ENCODE data around the gene METTL1. TPM values are rescaled to one million over a fixed set of nuclear protein-coding genes. Genes with fewer than 3 reads are reported as not detected.

Gene METTL1
- total and polyA plus RNA-seq, 9 of the 15 experiments (the other 6 are each of a cell fraction or from before 2014, with no cell fraction given): 12.6 to 65.9 (median 39.2) TPM

GRCh38 chr12:57772429-57773322, 771 bp upstream of the METTL1 start, which contains the start of gene EEF1AKMT3 (continued):
- no peak for TF ChIP-seq UBTF (IDR thresholded peaks at IDR 0.05; ENCODE audit: borderline replicate concordance in 1 of 2, low read depth in 2 of 2, low read length in 2 of 2)
- TF ChIP-seq CTBP1 (IDR thresholded peaks at IDR 0.05; ENCODE audit: borderline replicate concordance): no peak
- no peak for TF ChIP-seq ZFP36 (IDR thresholded peaks at IDR 0.05; ENCODE audit: low read depth, low read length, partially characterized antibody)
- no peak for TF ChIP-seq NRF1 (conservative IDR thresholded peaks at IDR 0.05 in 1 of 2, IDR thresholded peaks at IDR 0.05 in 1 of 2)
- no peak for TF ChIP-seq KDM1A (IDR thresholded peaks at IDR 0.05)
- no peak for TF ChIP-seq CGGBP1 (CRISPR knock-in tag; IDR thresholded peaks at IDR 0.05)
- TF ChIP-seq BMI1 (IDR thresholded peaks at IDR 0.05; ENCODE audit: low read length): no peak
- no peak for TF ChIP-seq THAP7 (CRISPR knock-in tag; IDR thresholded peaks at IDR 0.05)
- peak; percentile 79 for TF ChIP-seq RBBP5 (IDR thresholded peaks at IDR 0.05; ENCODE audit: borderline replicate concordance, insufficient read depth, low read length, poor library complexity, severe bottlenecking)
- no peak; the same call in 1 of the 2 replicates for TF ChIP-seq ZNF395 (CRISPR knock-in tag; IDR thresholded peaks at IDR 0.05)
- TF ChIP-seq PML (IDR thresholded peaks at IDR 0.05; ENCODE audit: low read length): no peak
- no peak for TF ChIP-seq SREBF1 (IDR thresholded peaks at IDR 0.05; ENCODE audit: borderline replicate concordance, low read depth, low read length)
- TF ChIP-seq ZMIZ1 (IDR thresholded peaks at IDR 0.05; ENCODE audit: low read depth in 2 of 2, low read length in 2 of 2): no peak
- TF ChIP-seq ZFP91 (CRISPR knock-in tag; IDR thresholded peaks at IDR 0.05): no peak

All from K562 (cell line).